ENCODE measurements around the gene MRPS15. TPM values are rescaled to one million over a fixed set of nuclear protein-coding genes. Genes with fewer than 3 reads are reported as not detected.
A peak's percentile ranks its signal among the peaks of the same experiment; 100 is the strongest.

Gene MRPS15
- total RNA-seq, 1 donor from 2014 or later, result 78.8 TPM

DNA sequence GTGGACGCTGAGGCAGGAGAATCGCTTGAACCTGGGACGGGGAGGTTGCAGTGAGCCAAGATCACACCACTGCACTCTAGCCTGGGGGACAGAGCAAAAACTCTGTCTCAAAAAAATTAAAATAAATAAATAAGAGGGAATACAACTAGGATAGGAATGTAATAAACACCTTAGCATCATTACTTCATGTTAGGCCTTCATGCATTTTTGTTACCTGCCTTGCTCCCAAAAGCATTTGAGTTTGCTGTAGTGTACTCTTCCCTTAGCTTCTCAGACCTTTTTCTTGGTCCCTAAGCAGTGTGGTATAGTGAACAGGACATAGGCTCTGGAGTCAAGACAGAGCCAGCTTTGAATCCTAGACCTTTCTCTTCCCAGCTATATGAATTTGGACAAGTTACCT lies 11.1 kb downstream of the MRPS15 start:
- Mint-ChIP-seq H3K9me3 (ENCODE audit: unreplicated experiment) (no peaks in the 10 kb centered on the region), H3K4me3 (ENCODE audit: unreplicated experiment) (no peak overlapping the region), H3K36me3 (ENCODE audit: low read depth, unreplicated experiment) (peaks cover 17% of the 10 kb centered on the region), H3K4me1 (ENCODE audit: unreplicated experiment) (peaks cover 28% of the 10 kb centered on the region), H3K27ac (ENCODE audit: unreplicated experiment) (no peak overlapping the region), H3K27me3 (ENCODE audit: unreplicated experiment) (peaks cover 5% of the 10 kb centered on the region)
- TF ChIP-seq, protein P1, sequence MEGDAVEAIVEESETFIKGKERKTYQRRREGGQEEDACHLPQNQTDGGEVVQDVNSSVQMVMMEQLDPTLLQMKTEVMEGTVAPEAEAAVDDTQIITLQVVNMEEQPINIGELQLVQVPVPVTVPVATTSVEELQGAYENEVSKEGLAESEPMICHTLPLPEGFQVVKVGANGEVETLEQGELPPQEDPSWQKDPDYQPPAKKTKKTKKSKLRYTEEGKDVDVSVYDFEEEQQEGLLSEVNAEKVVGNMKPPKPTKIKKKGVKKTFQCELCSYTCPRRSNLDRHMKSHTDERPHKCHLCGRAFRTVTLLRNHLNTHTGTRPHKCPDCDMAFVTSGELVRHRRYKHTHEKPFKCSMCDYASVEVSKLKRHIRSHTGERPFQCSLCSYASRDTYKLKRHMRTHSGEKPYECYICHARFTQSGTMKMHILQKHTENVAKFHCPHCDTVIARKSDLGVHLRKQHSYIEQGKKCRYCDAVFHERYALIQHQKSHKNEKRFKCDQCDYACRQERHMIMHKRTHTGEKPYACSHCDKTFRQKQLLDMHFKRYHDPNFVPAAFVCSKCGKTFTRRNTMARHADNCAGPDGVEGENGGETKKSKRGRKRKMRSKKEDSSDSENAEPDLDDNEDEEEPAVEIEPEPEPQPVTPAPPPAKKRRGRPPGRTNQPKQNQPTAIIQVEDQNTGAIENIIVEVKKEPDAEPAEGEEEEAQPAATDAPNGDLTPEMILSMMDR (IDR thresholded peaks at IDR 0.05; ENCODE audit: unreplicated experiment), result no peak
- no peak for DNase-seq (ENCODE audit: low spot score)

DNA sequence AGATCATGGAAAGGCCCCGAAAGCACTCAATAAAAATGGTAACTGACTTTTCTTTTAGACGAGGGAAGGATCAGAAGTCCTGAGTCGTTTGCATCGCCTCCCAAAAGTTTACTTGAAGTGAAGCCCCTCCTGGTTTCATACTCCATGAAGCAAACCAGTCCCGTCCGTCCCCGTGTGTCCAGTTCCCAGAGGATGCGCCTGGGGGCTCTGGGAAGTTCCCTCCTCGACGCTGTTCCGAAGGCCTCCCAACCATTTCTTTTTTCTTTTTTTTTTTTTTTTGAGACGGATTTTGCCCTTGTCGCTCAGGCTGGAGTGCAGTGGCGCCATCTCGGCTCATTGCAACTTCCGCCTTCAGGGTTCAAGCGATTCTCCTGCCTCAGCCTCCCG lies 13.3 kb downstream of the MRPS15 start:
- H3K9me3 Mint-ChIP-seq (ENCODE audit: unreplicated experiment), result no peaks in the 10 kb centered on the region
- peaks cover 5% of the 10 kb centered on the region for H3K27me3 Mint-ChIP-seq (ENCODE audit: unreplicated experiment)
- no peak for DNase-seq (ENCODE audit: low spot score)
- H3K4me3 Mint-ChIP-seq (ENCODE audit: unreplicated experiment), result peak overlapping the region; percentile 89
- H3K36me3 Mint-ChIP-seq (ENCODE audit: low read depth, unreplicated experiment), result peaks cover 17% of the 10 kb centered on the region
- TF ChIP-seq, protein P1 (IDR thresholded peaks at IDR 0.05; ENCODE audit: unreplicated experiment), result no peak
- peak overlapping the region; percentile 93 for H3K27ac Mint-ChIP-seq (ENCODE audit: unreplicated experiment)
- H3K4me1 Mint-ChIP-seq (ENCODE audit: unreplicated experiment), result peaks cover 28% of the 10 kb centered on the region

DNA sequence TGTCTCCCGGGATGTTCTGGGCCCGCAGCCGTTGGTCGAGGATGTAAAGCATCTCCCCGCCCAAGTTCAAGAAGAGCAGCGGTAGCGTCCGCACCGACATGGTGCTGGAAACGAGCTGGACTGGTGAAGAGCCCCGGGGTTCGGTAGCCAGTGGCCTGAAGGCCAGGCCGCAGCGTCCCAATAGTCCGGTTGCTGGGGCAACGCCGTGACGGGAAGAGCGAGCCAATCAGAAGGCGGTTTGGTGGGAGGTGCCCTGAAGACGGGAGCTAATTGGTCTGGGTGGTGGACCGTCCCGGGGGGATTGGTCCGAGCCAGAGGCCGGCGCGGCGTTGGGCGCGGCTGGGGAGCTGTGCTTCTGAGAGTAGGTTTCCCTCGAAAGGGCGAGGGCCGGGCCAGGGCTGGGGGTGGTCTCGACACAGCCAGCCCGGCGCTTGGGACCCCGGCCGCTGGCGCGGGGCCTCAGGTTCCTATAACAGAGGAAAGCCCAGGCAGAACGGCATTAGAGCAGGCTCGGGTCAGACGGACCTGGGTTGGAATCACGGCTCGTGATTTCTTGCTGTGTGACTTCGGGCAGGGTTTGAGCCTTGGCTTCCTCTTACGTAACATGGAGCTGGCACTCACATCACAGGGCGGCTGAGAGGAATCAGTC lies 13.8 kb downstream of the MRPS15 start, which contains the start of gene OSCP1:
TSS of gene OSCP1 (minus strand) at position 182 of the 649 bp plus-strand sequence. CDS start at position 100, 82 bp downstream.
- peak; percentile 93 for DNase-seq (ENCODE audit: low spot score)
- TF ChIP-seq, protein P1 (IDR thresholded peaks at IDR 0.05; ENCODE audit: unreplicated experiment), result no peak
- peak within 1 kb of the TSS; percentile 99 for H3K27ac Mint-ChIP-seq (ENCODE audit: unreplicated experiment)
- peaks cover 5% of the 10 kb centered on the region for H3K27me3 Mint-ChIP-seq (ENCODE audit: unreplicated experiment)
- H3K36me3 Mint-ChIP-seq (ENCODE audit: low read depth, unreplicated experiment), result peaks cover 15% of the 10 kb centered on the region
- H3K4me1 Mint-ChIP-seq (ENCODE audit: unreplicated experiment), result peaks cover 28% of the 10 kb centered on the region
- peak within 1 kb of the TSS; percentile 93 for H3K4me3 Mint-ChIP-seq (ENCODE audit: unreplicated experiment)
- no peaks in the 10 kb centered on the region for H3K9me3 Mint-ChIP-seq (ENCODE audit: unreplicated experiment)

DNA sequence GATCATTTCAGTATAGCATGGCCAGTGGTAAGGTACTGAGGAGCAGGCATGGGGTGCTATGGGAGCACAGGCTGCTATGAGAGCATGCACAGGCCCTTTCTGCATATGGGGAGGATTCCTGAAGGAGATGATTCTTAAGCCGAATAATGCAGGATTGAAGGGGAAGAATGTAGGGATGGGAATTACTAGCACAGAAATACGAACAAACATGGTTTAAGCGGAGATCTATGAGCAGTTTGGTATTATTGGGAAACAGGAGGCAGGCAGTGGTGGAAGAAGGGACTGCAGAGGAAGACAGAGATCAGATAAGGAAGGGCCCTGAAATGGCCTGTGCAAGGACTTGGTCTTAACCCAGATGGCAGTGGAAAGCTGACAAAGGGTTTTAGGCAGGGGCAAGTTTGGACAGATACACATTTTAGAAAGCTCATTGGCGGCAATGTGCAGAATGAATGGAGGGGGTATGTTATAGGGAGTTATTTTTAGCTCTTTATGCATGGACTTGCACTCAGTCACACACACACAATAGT lies 15.6 kb downstream of the MRPS15 start:
- Mint-ChIP-seq H3K4me3 (ENCODE audit: unreplicated experiment) (peak overlapping the region; percentile 52), H3K36me3 (ENCODE audit: low read depth, unreplicated experiment) (peaks cover 4% of the 10 kb centered on the region), H3K27me3 (ENCODE audit: unreplicated experiment) (peaks cover 5% of the 10 kb centered on the region), H3K27ac (ENCODE audit: unreplicated experiment) (peak overlapping the region; percentile 32), H3K4me1 (ENCODE audit: unreplicated experiment) (peaks cover 28% of the 10 kb centered on the region), H3K9me3 (ENCODE audit: unreplicated experiment) (no peaks in the 10 kb centered on the region)
- no peak for DNase-seq (ENCODE audit: low spot score)
- TF ChIP-seq, protein P1 (IDR thresholded peaks at IDR 0.05; ENCODE audit: unreplicated experiment), result no peak

DNA sequence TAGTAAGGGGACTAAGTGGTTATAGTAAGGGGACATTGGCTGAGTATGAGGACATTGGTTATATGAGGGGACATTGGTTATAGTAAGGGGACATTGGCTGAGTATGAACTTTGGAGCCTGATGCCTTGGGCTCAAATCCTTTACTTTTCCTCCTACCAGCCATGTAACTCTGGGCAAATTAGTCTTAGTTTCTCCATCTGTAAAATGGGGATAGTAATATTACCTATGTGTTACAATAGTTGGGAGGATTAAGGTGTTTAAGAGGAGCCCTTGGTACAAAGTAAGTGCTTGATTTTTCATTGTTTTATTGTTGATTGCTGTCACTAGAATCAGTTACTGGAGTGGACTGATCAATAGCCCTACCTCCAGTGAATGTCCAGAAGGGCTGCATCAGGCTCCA lies 16.7 kb downstream of the MRPS15 start:
- Mint-ChIP-seq H3K4me3 (ENCODE audit: unreplicated experiment) (no peak overlapping the region), H3K36me3 (ENCODE audit: low read depth, unreplicated experiment) (peaks cover 4% of the 10 kb centered on the region), H3K27ac (ENCODE audit: unreplicated experiment) (no peak overlapping the region), H3K27me3 (ENCODE audit: unreplicated experiment) (peaks cover 5% of the 10 kb centered on the region), H3K4me1 (ENCODE audit: unreplicated experiment) (peaks cover 27% of the 10 kb centered on the region), H3K9me3 (ENCODE audit: unreplicated experiment) (no peaks in the 10 kb centered on the region)
- DNase-seq (ENCODE audit: low spot score), result no peak
- TF ChIP-seq, protein P1 (IDR thresholded peaks at IDR 0.05; ENCODE audit: unreplicated experiment), result no peak
